ENCODE data around the gene LDHA. TPM values are rescaled to one million over a fixed set of nuclear protein-coding genes. Genes with fewer than 3 reads are reported as not detected.

Gene LDHA
- 815 and 1,231 TPM in 2 replicates for total RNA-seq

GRCh38 chr11:18394275-18394927 lies at the start of gene LDHA:
Gene LDHA (plus strand): TSS chr11:18394563. CDS start chr11:18396843, 2,280 bp downstream.

GRCh38 chr11:18455686-18456372 lies 61.5 kb downstream of the LDHA start, which contains the start of gene LDHAL6A:
Gene LDHAL6A (plus strand): TSS chr11:18455856. CDS start chr11:18456681, 825 bp downstream.

Other genes starting within 250 kb of the LDHA start
- 0.27 and 0.55 TPM in 2 replicates for gene MRGPRX4, start 221.7 kb upstream of the LDHA start, total RNA-seq
- not detected in 2 replicates for gene SAA4, start 157.8 kb upstream of the LDHA start, total RNA-seq
- 7.4 and 19.6 TPM in 2 replicates for gene SAA2, start 145.9 kb upstream of the LDHA start, total RNA-seq
- gene SAA1, start 128.3 kb upstream of the LDHA start, total RNA-seq = 160 and 186 TPM in 2 replicates
- 11.7 and 21.3 TPM in 2 replicates for gene HPS5, start 72.4 kb upstream of the LDHA start, total RNA-seq
- gene GTF2H1, start 72.0 kb upstream of the LDHA start, total RNA-seq = 32.3 and 51.3 TPM in 2 replicates
- gene LDHC, start 17.8 kb downstream of the LDHA start, total RNA-seq = not detected in 2 replicates
- not detected in 2 replicates for gene LDHAL6A, start 61.3 kb downstream of the LDHA start, total RNA-seq
- gene TSG101, start 132.4 kb downstream of the LDHA start, total RNA-seq = 99.5 and 101 TPM in 2 replicates
- gene UEVLD, start 194.2 kb downstream of the LDHA start, total RNA-seq = 27.8 and 32.2 TPM in 2 replicates
- gene MISFA, start 205.2 kb downstream of the LDHA start, total RNA-seq = not detected in 2 replicates
- 11.6 and 12.4 TPM in 2 replicates for gene SPTY2D1, start 239.8 kb downstream of the LDHA start, total RNA-seq

All from hair follicular keratinocyte (primary cell).